CD4-positive, alpha-beta T cell treated with Interferon alpha-2 for 1 hour (primary cell): Measurements from ENCODE around the gene MRPL4.

Experiments
- DNase-seq, 2 donors: peaks; one replicate each; pipeline ENCODE4 v3.0.0-alpha.2; 2020 to 2022

Gene MRPL4

DNA sequence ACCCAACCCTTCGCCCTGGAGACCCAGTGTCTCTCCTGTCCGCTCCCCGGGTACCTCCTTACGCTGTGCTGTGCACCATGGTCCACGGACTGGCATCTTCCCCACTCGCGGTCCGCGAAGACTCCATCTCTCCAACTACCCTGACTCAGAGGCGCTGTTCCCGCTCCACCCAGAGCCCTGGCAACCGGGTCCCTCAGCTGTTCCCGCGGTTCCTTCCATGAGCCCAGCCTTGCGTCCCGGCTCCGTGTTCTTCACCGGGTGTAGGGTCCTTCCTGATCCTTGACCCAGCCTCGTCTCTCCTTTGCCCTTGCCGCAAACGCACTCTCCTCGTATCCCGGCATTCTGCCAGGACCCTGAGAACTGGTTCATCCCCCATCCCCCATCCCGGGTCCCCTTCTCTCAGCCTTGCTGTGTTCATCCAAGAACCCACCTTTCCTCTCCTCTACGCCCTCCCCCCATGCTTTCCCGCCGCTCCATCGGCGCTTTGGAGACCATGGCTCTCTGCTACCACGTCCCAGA, 38.4 kb downstream of the MRPL4 start:
- no peak for DNase-seq

- DNase-seq = peak; percentile 59 to 71
These were observed 39.0 kb downstream of the MRPL4 start for GRCh38 chr19:10290876-10291553.

GRCh38 chr19:10291554-10292205, 39.7 kb downstream of the MRPL4 start:
- peak in 1 of 2 donors; percentile 33 for DNase-seq

DNA sequence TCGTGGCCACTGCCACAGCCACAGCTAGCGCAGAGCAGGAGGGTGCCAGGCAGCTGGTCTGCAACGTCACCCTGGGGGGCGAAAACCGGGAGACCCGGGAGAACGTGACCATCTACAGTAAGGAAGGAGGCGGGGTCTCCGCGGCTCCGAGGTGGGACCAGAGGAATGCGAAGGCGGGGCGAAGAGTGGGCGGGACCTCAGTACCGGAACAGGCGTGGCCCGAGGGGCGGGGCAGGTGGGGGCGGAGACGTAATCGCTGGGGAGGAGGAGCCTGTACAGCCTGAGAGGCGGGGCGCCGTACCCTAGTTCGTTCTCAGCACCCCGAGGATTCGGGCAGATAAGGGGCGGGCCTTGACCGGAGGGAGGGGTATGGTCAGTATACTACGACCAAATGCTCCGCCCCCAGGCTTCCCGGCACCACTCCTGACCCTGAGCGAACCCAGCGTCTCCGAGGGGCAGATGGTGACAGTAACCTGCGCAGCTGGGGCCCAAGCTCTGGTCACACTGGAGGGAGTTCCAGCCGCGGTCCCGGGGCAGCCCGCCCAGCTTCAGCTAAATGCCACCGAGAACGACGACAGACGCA, 40.3 kb downstream of the MRPL4 start:
- DNase-seq = peak; percentile 76 to 78

GRCh38 chr19:10292789-10293636, 41.0 kb downstream of the MRPL4 start:
- DNase-seq = peak; percentile 22 to 23

GRCh38 chr19:10293637-10294367, 41.8 kb downstream of the MRPL4 start:
- DNase-seq = no peak

DNA sequence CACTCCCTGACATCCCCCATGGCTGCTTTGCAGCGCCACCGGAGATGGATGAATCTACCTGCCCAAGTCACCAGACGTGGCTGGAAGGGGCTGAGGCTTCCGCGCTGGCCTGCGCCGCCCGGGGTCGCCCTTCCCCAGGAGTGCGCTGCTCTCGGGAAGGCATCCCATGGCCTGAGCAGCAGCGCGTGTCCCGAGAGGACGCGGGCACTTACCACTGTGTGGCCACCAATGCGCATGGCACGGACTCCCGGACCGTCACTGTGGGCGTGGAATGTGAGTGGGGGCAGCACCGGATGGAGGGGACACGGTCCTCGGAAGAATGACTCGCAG, 42.3 kb downstream of the MRPL4 start:
- DNase-seq = no peak

DNA sequence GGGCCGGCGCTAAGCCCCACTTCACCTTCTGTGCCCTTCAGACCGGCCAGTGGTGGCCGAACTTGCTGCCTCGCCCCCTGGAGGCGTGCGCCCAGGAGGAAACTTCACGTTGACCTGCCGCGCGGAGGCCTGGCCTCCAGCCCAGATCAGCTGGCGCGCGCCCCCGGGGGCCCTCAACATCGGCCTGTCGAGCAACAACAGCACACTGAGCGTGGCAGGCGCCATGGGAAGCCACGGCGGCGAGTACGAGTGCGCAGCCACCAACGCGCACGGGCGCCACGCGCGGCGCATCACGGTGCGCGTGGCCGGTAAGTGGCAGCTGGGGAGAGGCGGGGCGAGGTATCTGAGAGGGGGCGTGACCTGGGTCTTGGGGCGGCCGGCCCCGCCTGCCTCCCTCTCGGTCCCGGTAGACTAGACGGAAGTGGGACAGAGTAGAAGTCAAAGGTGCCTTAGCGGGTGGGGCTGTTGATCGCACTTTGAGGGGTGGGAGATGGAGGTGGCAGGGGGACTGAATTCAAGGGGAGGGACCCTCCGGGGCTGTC, 43.4 kb downstream of the MRPL4 start:
- DNase-seq = peak; percentile 79 to 86

- DNase-seq = no peak
These were observed 44.0 kb downstream of the MRPL4 start for GRCh38 chr19:10295847-10296591.

DNA sequence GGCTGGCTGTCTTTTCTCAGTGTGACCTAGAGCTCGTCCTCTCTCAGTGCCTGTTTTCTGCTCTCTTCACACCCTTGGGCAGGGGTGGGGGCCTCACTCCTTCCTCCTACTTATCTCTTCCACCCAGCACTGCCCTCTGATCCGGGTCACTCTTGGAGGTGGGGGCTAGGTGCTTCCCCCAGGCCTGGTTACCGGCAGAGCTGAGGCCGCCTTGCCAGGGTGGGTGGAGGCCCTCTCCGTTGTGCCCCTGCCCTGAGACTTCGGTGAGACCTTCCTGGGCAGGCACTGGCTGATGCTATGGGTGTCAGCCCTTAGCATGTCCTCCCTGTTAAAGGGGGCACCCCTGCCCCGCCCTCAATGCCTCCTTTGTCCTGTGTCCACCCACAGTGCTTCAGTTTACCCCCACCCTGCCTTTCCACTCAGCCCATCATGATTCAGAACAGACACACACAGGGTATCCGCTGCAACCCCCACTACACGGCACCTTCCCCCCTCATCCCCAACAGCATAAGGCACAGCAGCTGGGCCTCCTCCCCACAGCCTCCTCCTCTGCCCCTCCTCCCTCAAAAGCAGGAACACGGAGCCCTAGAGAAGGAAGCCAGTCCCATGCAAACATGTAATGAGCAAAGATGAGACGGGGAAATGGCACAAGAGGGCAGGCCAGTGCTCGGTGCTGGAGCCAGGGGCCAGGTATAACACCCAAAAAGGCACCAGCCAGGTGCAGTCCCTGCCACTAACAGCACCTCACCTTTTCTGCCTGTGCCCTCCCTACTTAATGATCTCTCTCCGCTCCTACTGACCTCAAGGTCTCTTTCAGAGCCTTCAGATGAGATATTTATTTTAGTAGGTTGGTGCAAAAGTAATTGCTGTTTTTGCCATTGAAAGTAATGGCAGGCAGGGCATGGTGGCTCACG, 47.8 kb downstream of the MRPL4 start:
- no peak for DNase-seq

- DNase-seq = no peak
These were observed 53.3 kb downstream of the MRPL4 start for GRCh38 chr19:10305139-10305806.

DNA sequence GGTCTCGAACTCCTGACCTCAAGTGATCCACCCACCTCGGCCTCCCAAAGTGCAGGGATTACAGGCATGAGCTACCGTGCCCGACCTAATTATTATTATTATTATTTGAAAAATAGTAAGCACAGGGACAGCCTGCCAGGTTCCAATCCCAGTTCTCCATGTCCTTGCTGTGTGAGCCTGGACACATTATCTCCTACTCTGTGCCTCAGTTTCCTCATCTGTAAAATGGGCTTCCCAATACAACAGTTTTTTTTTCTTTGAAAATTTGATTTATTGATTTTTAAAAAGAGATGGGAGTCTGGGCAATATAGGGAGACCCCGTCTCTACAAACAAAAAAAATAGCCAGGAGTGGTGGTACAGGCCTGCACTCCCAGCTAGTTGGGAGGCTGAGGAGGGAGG, 54.3 kb downstream of the MRPL4 start:
- no peak for DNase-seq

- DNase-seq = no peak
These were observed 57.4 kb downstream of the MRPL4 start, which contains the start of gene ZGLP1 for GRCh38 chr19:10309423-10309822. Gene ZGLP1 (minus strand): TSS chr19:10309815.
